Spleen (tissue), 11 donors: ENCODE data around the gene RBM47. TPM values are rescaled to one million over a fixed set of nuclear protein-coding genes. Genes with fewer than 3 reads are reported as not detected.

Source experiments
- DNase-seq: peaks from one replicate; pipeline ENCODE4 v3.0.0-alpha.2; 2020
- H3K27ac ChIP-seq, 8 donors: fragments of 200-600 bp; sonication (generic) in 7 of 8; 1 replicate in 4 of 8; 2 replicates in 4 of 8; pipeline versions ENCODE4 v1.5.0 to v1.8.0; 2016 to 2021; ENCODE audit warnings: inconsistent platforms in 4 of 8, mild to moderate bottlenecking in 4 of 8, moderate library complexity in 1 of 8
- H3K27me3 ChIP-seq, 7 donors: fragments of 200-600 bp; sonication (generic) in 6 of 7; replicated peaks in 1 of 7; 1 replicate in 4 of 7; 2 replicates in 3 of 7; pipeline versions ENCODE4 v1.5.0 to v1.8.0; 2016 to 2021; ENCODE audit warnings: inconsistent platforms in 3 of 7, mild to moderate bottlenecking in 1 of 7
- H3K36me3 ChIP-seq, 6 donors: fragments of 200-600 bp; sonication (generic) in 5 of 6; 1 replicate in 4 of 6; 2 replicates in 2 of 6; pipeline versions ENCODE4 v1.5.0 to v1.8.0; 2016 to 2021; ENCODE audit warnings: inconsistent platforms in 2 of 6
- H3K4me1 ChIP-seq, 6 donors: fragments of 200-600 bp; sonication (generic) in 5 of 6; 1 replicate in 3 of 6; 2 replicates in 3 of 6; pipeline versions ENCODE4 v1.5.0 to v1.8.0; 2016 to 2021; ENCODE audit warnings: inconsistent platforms in 3 of 6
- H3K4me3 ChIP-seq, 8 donors: fragments of 200-600 bp; sonication (generic) in 7 of 8; 1 replicate in 4 of 8; 2 replicates in 4 of 8; pipeline versions ENCODE4 v1.5.0 to v1.8.0; 2016 to 2021; ENCODE audit warnings: inconsistent platforms in 4 of 8, mild to moderate bottlenecking in 4 of 8, moderate library complexity in 2 of 8
- H3K9me3 ChIP-seq, 8 donors: fragments of 200-600 bp; sonication (generic) in 7 of 8; 1 replicate in 4 of 8; 2 replicates in 4 of 8; pipeline versions ENCODE4 v1.5.0 to v1.8.0; 2016 to 2021; ENCODE audit warnings: inconsistent platforms in 4 of 8
- CTCF ChIP-seq, 11 experiments: fragments of 200-600 bp in 7 of 11; fragments of 450-650 bp in 4 of 11; sonication (generic) in 4 of 11; IDR thresholded peaks in 8 of 11; conservative IDR thresholded peaks in 3 of 11; 1 replicate in 7 of 11; 2 replicates in 4 of 11; pipeline versions ENCODE4 v1.4.0 to v1.8.0; 2016 to 2021; ENCODE audit warnings: antibody characterized with exemption in 11 of 11, inconsistent platforms in 4 of 11, mild to moderate bottlenecking in 1 of 11
- POLR2A ChIP-seq, 3 donors: fragments of 450-650 bp; IDR thresholded peaks; one replicate each; pipeline ENCODE4 v1.5.1; 2017; ENCODE audit warnings: antibody characterized with exemption in 3 of 3, mild to moderate bottlenecking in 1 of 3
- POLR2AphosphoS5 ChIP-seq, 3 donors: sonication (generic); formaldehyde crosslinking; IDR thresholded peaks; one replicate each; pipeline ENCODE4 v1.5.1; 2017; ENCODE audit warnings: antibody characterized with exemption in 3 of 3
- WGBS, 5 donors: extraction: QIAGEN DNeasy Blood & Tissue Kit in 3 of 5; methylation state at CpG; one replicate each; pipeline versions ENCODE4 v1.1.5 to v1.1.7; 2013 to 2018; 5-methylcytosine and 5-hydroxymethylcytosine counted together
- intact Hi-C: fragments of 100-400 bp; cut with DNase I; formaldehyde crosslinking; loops from one replicate; pipeline ENCODE4 v1.15.0; 2023; ENCODE audit warnings: low total_unique reads
- polyA plus RNA-seq, 3 donors: library from polyadenylated mRNA; stranded (reverse); fragments of 200-250 nt; gene quantifications; one replicate each; pipeline ENCODE4 v1.2.1, GENCODE V29; 2013
- total RNA-seq, 7 donors: library from RNA; depleted of rRNA in 3 of 7; stranded (reverse); fragments of >200 nt in 3 of 7; fragmentation: NEBNext Ultra II Directional in 4 of 7; extraction: Animal tissue kit (Norgen Biotek cat#: 25700) in 4 of 7; gene quantifications; one replicate each; pipeline versions ENCODE4 v1.1.0 to v1.2.1, GENCODE V29; 2016 to 2021
- donor health status: healthy with polysubstance abuse.
- donor health status: DM: no; HTN: no; CAD: no; lungs with moderate emphysema.
- donor health status: DM: no; HTN: no; CAD: no.
- donor health status: Bipolar disorder and iron deficiency.
- donor health status: healthy.
- donor health status: DM: no; HTN: no; CAD: no.
- donor health status: DM: yes; HTN: yes; CAD: no.

RBM47 gene
- total and polyA plus RNA-seq, 10 donors = 6.0 to 164 (median 77.9) TPM

- Histone ChIP-seq H3K4me1 (peaks cover 0 to 98% (median 44%) of the 10 kb centered on the region in 6 donors), H3K9me3 (no peaks in the 10 kb centered on the region), H3K4me3 (peak overlapping the region; percentile 1 to 76 (median 60)), H3K36me3 (peaks cover 0 to 26% (median 0%) of the 10 kb centered on the region in 6 donors), H3K27me3 (peaks cover 0 to 12% (median 0%) of the 10 kb centered on the region in 7 donors), H3K27ac (peak overlapping the region in 6 of 8 donors; percentile 13 to 97 (median 94))
- no peak for DNase-seq
- TF ChIP-seq CTCF (IDR thresholded peaks at IDR 0.05 in 8 of 11, conservative IDR thresholded peaks at IDR 0.05 in 3 of 11) (no peak), POLR2A (IDR thresholded peaks at IDR 0.05) (no peak), POLR2AphosphoS5 (IDR thresholded peaks at IDR 0.05) (no peak)
- WGBS, 5 donors = 58 to 90% (median 67%) methylated on average over 1 of the region's 1 CpG
- intact Hi-C loops = no loop called here
Observed at GRCh38 chr4:40627540-40627939, 2.1 kb downstream of the RBM47 start.

- peaks cover 2 to 98% (median 47%) of the 10 kb centered on the region in 6 donors for H3K4me1 ChIP-seq
- WGBS, 5 donors = 60 to 70% (median 64%) methylated on average over 10 of the region's 10 CpGs
- no peaks in the 10 kb centered on the region for H3K9me3 ChIP-seq
- peaks cover 0 to 12% (median 0%) of the 10 kb centered on the region in 7 donors for H3K27me3 ChIP-seq
- no peak for DNase-seq
- H3K36me3 ChIP-seq = peaks cover 0 to 29% (median 0%) of the 10 kb centered on the region in 6 donors
- H3K4me3 ChIP-seq = peak overlapping the region in 6 of 8 donors; percentile 10 to 76 (median 60)
- intact Hi-C loops = no loop called here
- TF ChIP-seq POLR2AphosphoS5 (IDR thresholded peaks at IDR 0.05) = no peak
- H3K27ac ChIP-seq = peak overlapping the region in 5 of 8 donors; percentile 3 to 97 (median 92)
Observed at GRCh38 chr4:40626183-40626990, 3.3 kb downstream of the RBM47 start.

- intact Hi-C loops = no loop called here
- peaks cover 0 to 29% (median 0%) of the 10 kb centered on the region in 6 donors for H3K36me3 ChIP-seq
- DNase-seq = no peak
- H3K27ac ChIP-seq = peak overlapping the region in 2 of 8 donors; percentile 81 to 84
- no peaks in the 10 kb centered on the region for H3K27me3 ChIP-seq
- TF ChIP-seq CTCF (IDR thresholded peaks at IDR 0.05 in 8 of 11, conservative IDR thresholded peaks at IDR 0.05 in 3 of 11) (no peak), POLR2AphosphoS5 (IDR thresholded peaks at IDR 0.05) (no peak), POLR2A (IDR thresholded peaks at IDR 0.05) (no peak)
- WGBS, 5 donors = 91 to 96% (median 95%) methylated on average over 7 of the region's 7 CpGs
- no peak overlapping the region for H3K4me3 ChIP-seq
- peaks cover 8 to 95% (median 38%) of the 10 kb centered on the region in 6 donors for H3K4me1 ChIP-seq
- no peaks in the 10 kb centered on the region for H3K9me3 ChIP-seq
Observed at GRCh38 chr4:40623707-40624106, 6.0 kb downstream of the RBM47 start.

GRCh38 chr4:40622913-40623312, 6.8 kb downstream of the RBM47 start:
- DNase-seq = no peak
- H3K27ac ChIP-seq = peak overlapping the region in 4 of 8 donors; percentile 73 to 84 (median 80)

More at GRCh38 chr4:40622913-40623312, 6.8 kb downstream of the RBM47 start:
- Histone ChIP-seq H3K4me3 (no peak overlapping the region), H3K9me3 (no peaks in the 10 kb centered on the region), H3K36me3 (peaks cover 0 to 29% (median 0%) of the 10 kb centered on the region in 6 donors), H3K4me1 (peaks cover 8 to 94% (median 35%) of the 10 kb centered on the region in 6 donors), H3K27me3 (no peaks in the 10 kb centered on the region)
- TF ChIP-seq POLR2AphosphoS5 (IDR thresholded peaks at IDR 0.05) (no peak), POLR2A (IDR thresholded peaks at IDR 0.05) (no peak), CTCF (IDR thresholded peaks at IDR 0.05 in 8 of 11, conservative IDR thresholded peaks at IDR 0.05 in 3 of 11) (no peak)
- WGBS, 5 donors = 79 to 98% (median 87%) methylated on average over 6 of the region's 6 CpGs
- intact Hi-C loops = no loop called here
